GM21360 (cell line): Measurements from ENCODE around the gene HOXB2.
"Not testable (repeated sequence)": the region's sequence is repeated elsewhere in the genome, so short reads cannot be mapped to it uniquely, and the experiment has no call there.

Experiments
- ATAC-seq: cut with Tn5 transposase; IDR thresholded peaks from one replicate; pipeline ENCODE4 v1.9.1; 2021; ENCODE audit warnings: mild to moderate bottlenecking, moderate library complexity; ENCODE audit not compliant: unreplicated experiment

The HOXB2 gene

GRCh38 chr17:48517478-48517877 lies 27.4 kb downstream of the HOXB2 start:
- no peak for ATAC-seq

- no peak for ATAC-seq
Observed at GRCh38 chr17:48515925-48516900, 28.7 kb downstream of the HOXB2 start.

DNA sequence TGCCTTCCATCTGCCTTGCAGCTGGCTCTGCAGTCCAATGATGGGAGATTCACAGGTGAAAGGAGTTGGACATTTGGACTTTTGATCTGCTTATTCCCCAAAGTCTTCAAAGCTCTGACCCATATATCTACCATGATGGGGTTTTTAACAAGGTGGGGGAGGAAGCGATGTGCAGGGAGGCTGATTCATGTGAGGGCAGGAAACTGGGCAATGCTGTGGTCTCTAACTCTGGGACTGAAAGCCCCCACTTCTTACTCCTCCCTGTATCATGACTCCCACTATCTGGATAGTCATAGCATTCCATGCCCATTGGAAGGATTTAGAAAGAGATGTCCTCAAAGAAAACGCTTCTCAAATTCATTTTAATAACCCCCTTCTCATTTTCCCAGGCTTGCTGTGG lies 30.4 kb downstream of the HOXB2 start:
- ATAC-seq = no peak

DNA sequence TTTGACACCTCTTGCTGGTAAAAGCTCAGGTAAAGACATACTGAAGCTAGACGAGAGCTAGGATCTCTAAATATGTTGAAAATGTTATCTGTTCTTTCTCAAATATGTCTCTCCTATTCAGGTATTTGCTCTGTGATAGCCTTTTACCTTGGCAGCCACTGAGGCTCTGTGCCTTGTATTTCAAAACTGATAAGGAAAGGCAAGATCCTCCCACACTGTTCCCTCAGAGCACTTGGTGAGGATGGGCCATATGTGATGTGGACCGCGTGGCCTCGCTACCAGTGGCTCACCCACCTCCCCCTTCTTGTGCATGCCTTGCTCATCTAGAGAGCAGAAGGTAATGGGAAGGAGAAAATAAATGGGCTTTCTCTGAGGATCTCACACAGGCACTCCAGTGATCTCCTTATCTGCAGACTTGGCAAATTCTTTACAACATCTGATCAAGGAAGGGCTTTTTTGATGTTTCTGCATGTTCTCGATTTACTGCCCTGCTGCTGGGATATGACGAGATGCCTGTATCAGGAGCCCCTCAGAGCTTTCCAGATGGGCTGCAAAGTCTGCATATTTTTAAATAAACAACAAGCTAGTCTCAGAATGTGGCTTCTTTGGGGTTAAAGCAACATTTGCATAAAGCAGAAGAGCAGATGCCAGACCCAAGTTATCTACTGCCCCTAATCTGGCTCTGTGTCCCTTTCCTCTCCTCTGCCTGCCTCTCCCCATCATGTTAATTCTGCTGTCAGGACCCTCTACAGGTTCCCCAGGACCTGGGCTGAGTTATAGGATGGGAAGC lies 31.0 kb downstream of the HOXB2 start:
- no peak for ATAC-seq

DNA sequence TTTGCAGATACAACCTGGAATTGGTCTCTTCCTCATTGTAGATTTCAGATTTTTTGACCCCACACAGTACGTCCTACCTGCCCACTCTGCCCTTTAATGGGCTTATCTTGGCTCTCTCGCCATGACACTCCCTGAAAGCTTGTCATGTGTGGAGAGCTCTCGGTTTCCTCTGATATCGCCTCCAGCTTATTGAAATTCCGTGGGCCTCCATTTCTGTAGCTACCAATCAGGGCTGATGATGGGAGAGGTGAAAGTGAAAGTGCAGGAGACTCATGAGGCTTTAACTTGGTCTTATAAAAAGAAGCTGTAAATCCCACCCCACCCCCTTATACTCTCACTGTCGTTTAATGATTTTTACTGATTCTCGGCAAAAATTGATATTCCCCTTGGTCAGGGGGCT lies 31.8 kb downstream of the HOXB2 start:
- no peak for ATAC-seq

DNA sequence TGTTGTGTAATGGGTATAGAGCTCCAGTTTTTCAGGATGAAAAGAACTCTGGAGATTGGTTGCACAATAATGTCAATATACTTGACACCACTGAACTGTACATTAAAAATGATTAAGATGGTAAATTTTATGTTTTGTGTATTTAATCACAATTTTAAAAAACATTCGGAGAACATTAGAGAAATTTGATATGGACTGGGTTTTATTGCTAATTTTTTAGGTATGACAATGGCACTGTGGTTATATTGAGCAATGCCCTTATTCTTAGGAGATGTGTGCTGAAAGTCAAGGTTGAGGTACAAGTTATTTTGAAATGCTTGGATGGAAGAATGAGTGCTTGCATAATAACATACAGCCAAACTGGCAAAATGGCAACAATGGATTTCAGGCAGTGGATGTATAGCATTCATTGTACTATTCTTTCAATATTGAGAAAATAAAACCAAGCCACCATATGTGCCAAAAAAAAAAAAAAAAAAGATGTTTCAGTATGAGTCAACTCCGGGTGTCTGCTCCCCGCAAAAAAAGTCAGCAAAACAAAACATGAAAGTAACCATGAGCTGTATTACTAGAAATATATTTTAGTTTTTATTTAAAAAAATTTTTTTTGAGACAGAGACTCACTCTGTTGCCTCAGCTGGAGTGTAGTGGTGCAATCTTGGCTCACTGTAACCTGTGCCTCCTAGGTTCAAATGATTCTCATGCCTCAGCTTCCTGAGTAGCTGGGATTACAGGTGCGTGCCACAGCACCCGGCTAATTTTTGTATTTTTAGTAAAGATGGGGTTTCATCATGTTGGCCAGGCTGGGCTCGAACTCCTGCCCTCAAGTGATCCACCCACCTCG lies 33.9 kb downstream of the HOXB2 start:
- ATAC-seq = no peak

- no peak for ATAC-seq
Observed at GRCh38 chr17:48510381-48510760, 34.5 kb downstream of the HOXB2 start.

DNA sequence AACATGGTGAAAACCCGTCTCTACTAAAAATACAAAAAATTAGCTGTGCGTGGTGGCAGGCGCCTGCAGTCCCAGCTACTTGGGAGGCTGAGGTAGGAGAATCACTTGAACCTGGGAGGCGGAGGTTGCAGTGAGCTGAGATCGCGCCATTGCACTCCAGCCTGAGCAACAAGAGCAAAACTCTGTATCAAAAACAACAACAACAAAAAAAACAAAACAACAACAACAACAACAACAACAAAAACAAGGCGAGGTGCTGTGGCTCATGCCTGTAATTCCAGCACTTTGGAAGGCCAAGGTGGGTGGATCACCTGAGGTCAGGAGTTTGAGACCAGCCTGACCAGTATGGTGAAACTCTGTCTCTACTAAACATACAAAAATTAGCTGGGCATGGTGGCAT lies 35.2 kb downstream of the HOXB2 start:
- not testable (repeated sequence) for ATAC-seq

DNA sequence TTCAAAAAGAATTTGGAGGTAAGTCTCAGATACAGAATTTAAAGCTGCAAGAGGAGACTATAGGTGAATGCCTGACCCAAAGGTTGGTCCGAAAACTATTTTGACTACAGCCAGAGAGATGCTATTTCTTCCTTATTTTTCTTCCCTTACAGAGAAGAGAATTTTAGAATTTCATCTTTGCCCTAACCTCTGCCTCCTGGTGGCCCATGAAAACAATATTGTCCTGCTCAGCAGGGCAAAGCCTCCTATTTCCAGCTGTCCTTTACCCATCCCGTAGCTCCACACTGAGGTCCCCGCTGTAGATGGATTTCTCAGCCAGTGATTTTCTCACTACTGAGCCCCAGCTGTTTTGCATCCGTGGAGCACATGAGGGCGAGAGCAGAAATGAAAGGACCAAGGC lies 38.7 kb downstream of the HOXB2 start:
- ATAC-seq = no peak

DNA sequence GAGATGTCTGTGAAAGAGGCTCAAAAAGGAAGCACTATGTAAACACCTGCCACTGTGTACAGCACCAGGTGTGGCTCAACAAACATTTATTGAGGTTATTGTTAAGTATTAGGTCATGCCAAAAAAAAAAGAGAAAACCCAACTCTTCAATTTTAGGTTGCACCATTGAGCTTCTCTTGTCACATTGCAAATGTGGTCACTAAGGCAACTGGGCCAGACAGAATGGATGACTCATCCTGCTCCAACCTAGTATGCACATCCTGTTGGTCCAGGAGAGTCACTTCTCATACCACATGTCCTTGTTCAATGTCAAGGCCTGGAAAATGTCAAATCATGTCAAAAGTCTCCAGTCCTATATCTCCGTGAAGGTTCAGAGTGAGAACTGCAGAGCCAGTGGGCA lies 39.1 kb downstream of the HOXB2 start:
- peak; percentile 73 for ATAC-seq

- ATAC-seq = no peak
Observed at GRCh38 chr17:48504953-48505352, 40.0 kb downstream of the HOXB2 start.

- no peak for ATAC-seq
Observed at GRCh38 chr17:48503747-48504146, 41.2 kb downstream of the HOXB2 start.

DNA sequence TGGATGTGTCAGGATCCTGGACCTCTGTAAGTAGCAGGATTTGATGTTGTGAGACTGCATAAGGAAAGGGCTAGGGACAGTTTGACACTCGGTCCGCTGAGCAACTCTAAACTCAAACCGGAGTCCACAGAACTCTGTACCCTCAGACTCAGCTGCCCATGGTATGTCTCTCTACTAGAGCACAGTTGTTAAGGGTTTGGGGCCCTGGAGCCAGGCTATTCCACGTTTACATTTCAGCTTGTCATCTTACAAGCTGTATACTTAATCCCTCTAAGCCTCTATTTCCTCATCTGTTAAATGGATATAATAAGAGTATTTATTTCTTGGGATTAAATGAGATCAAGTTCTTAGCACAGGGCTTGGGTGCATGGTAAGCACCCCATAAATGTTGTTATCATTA lies 42.0 kb downstream of the HOXB2 start:
- ATAC-seq = no peak

- ATAC-seq = no peak
Observed at GRCh38 chr17:48502312-48502711, 42.6 kb downstream of the HOXB2 start.

DNA sequence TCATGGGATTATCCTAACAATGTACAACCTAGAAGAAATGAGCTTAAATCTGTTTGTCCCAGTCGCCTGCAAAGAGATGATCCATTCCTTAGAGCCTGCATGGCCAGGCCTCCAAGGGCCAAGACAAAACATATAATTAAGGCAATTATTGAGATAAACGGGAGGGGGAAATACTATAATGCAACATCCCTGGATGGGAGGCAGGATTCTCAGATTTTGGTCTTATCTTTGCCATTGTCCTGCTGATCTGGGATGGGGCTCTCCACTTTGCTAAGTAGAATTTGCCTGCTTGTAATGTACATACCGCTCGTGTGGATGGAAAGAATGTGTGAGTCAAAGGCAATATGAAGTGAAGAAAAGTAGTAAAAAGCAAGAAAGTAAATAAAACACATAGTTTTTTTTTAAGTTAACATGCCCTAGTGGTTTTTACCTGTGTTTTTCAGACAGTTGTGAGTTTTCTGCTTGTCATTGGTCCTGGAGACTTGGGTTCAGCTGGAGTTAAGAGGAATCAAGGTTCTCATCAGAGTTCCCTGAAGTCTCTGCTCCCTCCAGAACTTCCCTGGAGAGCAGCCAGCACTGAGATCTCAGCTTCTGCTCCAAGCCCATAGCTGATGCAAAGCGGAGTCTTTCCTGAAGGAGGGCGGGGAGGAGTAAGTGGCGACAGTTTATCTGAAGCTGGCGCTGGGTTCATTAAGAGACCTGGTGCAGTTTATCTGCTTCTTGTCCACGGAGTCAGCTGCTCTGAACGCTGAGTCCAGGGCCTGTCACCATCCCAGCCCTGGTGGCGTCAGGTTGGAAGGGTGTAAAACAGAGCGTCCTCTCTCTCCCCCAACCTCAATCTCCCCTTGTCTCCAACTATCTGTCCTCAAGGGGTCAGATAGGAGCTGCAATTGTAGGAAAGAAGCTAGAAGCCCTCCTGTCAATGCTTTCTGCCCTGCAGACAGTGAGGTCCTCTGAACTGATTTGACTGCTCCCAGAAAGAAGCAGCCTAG lies 44.2 kb downstream of the HOXB2 start:
- ATAC-seq = no peak

DNA sequence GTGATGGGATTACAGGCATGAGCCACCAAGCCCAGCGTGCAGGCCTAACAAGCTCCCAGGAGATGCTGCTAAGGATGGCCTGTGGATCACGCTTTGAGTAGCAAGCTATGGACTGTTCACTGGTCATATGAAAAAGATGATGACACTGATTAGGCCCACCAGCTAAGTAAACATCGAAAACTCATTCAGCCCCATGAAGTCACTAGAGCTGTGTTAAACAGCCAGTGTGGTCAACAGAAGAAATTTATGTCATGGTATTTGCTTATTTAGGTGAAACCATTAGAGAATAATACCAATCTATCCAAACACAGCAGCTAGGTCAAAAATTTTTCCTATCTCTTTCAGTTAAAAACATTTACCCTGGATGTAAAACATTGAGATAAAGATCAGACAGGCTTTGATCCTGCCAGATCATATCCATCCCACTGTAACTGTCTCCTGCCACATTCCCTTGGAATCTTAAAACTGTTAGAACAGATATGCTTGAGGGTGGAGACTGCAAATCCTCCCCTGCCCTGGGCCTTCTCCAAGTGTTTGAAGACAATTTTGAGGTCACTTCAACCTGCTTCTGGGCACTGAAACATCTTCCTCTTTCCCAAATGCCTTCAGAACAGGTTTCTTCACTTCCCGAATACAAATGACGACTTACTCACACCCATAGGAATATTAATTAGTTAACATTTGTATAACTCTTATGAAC lies 45.0 kb downstream of the HOXB2 start:
- no peak for ATAC-seq

DNA sequence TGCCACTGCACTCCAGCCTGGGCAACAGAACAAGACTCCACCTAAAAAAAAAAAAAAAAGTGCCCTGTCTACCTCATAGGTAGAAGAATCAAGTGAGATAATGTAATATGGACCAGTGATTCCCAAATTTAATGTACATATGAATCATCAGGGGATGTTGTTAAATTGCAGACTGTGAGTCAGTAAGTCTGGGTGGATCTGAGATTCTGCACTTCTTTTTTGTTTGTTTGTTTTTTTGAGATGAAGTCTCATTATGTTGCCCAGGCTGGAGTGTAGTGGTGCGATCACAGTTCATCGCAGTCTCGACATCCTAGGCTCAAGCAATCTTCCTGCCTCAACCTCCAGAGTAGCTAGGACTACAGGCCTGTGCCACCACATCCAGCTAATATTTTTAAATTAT lies 45.7 kb downstream of the HOXB2 start:
- ATAC-seq = no peak

GRCh38 chr17:48498164-48498850 lies 46.6 kb downstream of the HOXB2 start:
- ATAC-seq = no peak

GRCh38 chr17:48497103-48497502 lies 47.8 kb downstream of the HOXB2 start:
- no peak for ATAC-seq
